LoVo (cell line): ENCODE data around the gene ERBB4.

Source experiments
- DNase-seq: peaks from one replicate; pipeline ENCODE4 v3.0.0-alpha.2; 2016; ENCODE audit warnings: low spot score

ERBB4 gene

GRCh38 chr2:211328126-211328525, 1210.5 kb downstream of the ERBB4 start:
- no peak for DNase-seq
